Panc1 (cell line): ENCODE measurements around the gene MRPL17. TPM values are rescaled to one million over a fixed set of nuclear protein-coding genes. Genes with fewer than 3 reads are reported as not detected.

ENCODE experiments used
- ATAC-seq: fragments of 200-7000 bp; cut with Tn5 transposase; 2 replicates; pipeline ENCODE4 v1.9.1; 2020; ENCODE audit warnings: mild to moderate bottlenecking, moderate library complexity
- BruUV-seq: library from RNA; stranded (reverse); fragments of 400-500 nt; replicated peaks from 2 replicates; lab custom pipeline; 2021; lab: Mats Ljungman, UMichigan
- CTCF ChIA-PET: fragments of 300-600 bp; sonication (Branson Sonifier 250); formaldehyde crosslinking; loops from one replicate; lab custom pipeline; 2022; ENCODE audit warnings: antibody characterized with exemption; lab: Charles Lee
- POLR2A ChIA-PET: fragments of 300-600 bp; sonication (Branson Sonifier 250); formaldehyde crosslinking; loops from one replicate; lab custom pipeline; 2022; ENCODE audit warnings: antibody characterized with exemption; lab: Charles Lee
- DNase-seq: peaks from one replicate; pipeline ENCODE4 v3.0.0-alpha.2; 2010; ENCODE audit warnings: low read depth, low spot score
- H3K27ac ChIP-seq: 2 replicates; pipeline ENCODE4 v1.5.1; 2011; ENCODE audit warnings: mild to moderate bottlenecking, low read length, inconsistent platforms
- H3K27me3 ChIP-seq: fragments of 200-500 bp; sonication (Bioruptor generic); 2 replicates; pipeline ENCODE4 v1.6.0; 2014; ENCODE audit warnings: low read length, inconsistent platforms; ENCODE audit not compliant: control insufficient read depth, insufficient read depth
- H3K36me3 ChIP-seq: fragments of 200-500 bp; sonication (Bioruptor generic); 2 replicates; pipeline ENCODE4 v1.5.1; 2014; ENCODE audit warnings: inconsistent platforms, mild to moderate bottlenecking, low read length, moderate library complexity; ENCODE audit not compliant: control insufficient read depth, insufficient read depth
- H3K4me1 ChIP-seq: 2 replicates; pipeline ENCODE4 v1.5.1; 2011; ENCODE audit warnings: inconsistent platforms, mild to moderate bottlenecking, low read length, moderate library complexity; ENCODE audit not compliant: control insufficient read depth, insufficient read depth
- H3K4me3 ChIP-seq, 2 experiments: 2 replicates each; pipeline ENCODE4 v1.5.1; 2011 to 2012; ENCODE audit warnings: low read depth in 2 of 2, low read length in 2 of 2, mild to moderate bottlenecking in 2 of 2, inconsistent platforms in 1 of 2, moderate library complexity in 1 of 2
- H3K9me3 ChIP-seq: fragments of 200-500 bp; sonication (Bioruptor generic); 2 replicates; pipeline ENCODE4 v1.5.1; 2014; ENCODE audit warnings: low read depth, mild to moderate bottlenecking, inconsistent platforms, low read length, moderate library complexity; ENCODE audit not compliant: control insufficient read depth, insufficient read depth
- POLR2AphosphoS5 ChIP-seq: IDR thresholded peaks from 2 replicates; pipeline ENCODE4 v1.6.1; 2012; ENCODE audit warnings: mild to moderate bottlenecking, low read depth, low read length, moderate library complexity
- SIN3A ChIP-seq: IDR thresholded peaks from 2 replicates; pipeline ENCODE4 v1.6.1; 2012; ENCODE audit warnings: low read depth, mild to moderate bottlenecking, low read length, moderate library complexity, borderline replicate concordance; ENCODE audit not compliant: insufficient read depth
- TCF7L2 ChIP-seq: IDR thresholded peaks from 2 replicates; pipeline ENCODE4 v1.6.1; 2011; ENCODE audit warnings: mild to moderate bottlenecking, low read depth, low read length, inconsistent platforms
- in situ Hi-C: cut with HindIII; loops from 2 replicates; pipeline ENCODE4 v1.10.0; 2016; ENCODE audit warnings: low sequenced_read_pairs, low pct_unique_long_range_greater_than_20kb
- intact Hi-C: fragments of 100-400 bp; cut with micrococcal nuclease; formaldehyde crosslinking; loops from one replicate; pipeline ENCODE4 v1.10.0; 2022; ENCODE audit not compliant: unreplicated experiment
- total RNA-seq: library from RNA; stranded (reverse); gene quantifications from one replicate; pipeline ENCODE4 v1.2.1, GENCODE V29; 2021; ENCODE audit not compliant: unreplicated experiment
- TF ChIP-seq, protein P1 (sequence below), 2 experiments: IDR thresholded peaks; 2 replicates each; pipeline ENCODE4 v1.6.1; 2011 to 2012; ENCODE audit warnings: low read depth in 2 of 2, control low read depth in 1 of 2, low read length in 1 of 2, mild to moderate bottlenecking in 1 of 2, moderate library complexity in 1 of 2; ENCODE audit not compliant: insufficient read depth in 1 of 2
- TF ChIP-seq, protein P2 (sequence below): fragments of 450-650 bp; IDR thresholded peaks from 2 replicates; pipeline ENCODE4 v1.5.1; 2017; ENCODE audit warnings: mild to moderate bottlenecking

MRPL17 gene
- total RNA-seq, 1 experiment from 2014 or later = 115 TPM

DNA sequence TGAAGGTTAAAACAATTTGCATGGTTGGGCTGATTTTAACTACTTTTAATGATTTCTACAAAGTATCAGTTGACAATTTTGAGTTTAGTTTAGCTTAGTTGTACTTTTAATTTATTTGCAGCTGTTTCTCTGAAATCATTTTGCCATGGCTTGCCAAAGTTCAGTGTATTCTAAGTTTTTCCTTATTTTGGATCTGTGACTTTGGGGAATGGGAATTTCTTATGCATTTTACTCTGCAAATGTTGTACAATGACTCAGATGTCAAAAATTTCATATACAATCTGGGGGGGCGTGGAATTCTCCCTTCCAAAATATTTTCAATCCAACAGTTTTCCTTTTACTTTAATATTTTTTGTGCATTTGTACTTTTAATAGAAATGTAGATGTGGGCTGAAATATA lies 18.6 kb downstream of the MRPL17 start:
- CTCF ChIA-PET = no interaction called here
- in situ Hi-C loops = no loop called here
- peaks cover 2% of the 10 kb centered on the region; the same call in 1 of the 2 replicates for H3K27me3 ChIP-seq
- no peak overlapping the region for H3K27ac ChIP-seq
- no peak for TF ChIP-seq POLR2AphosphoS5
- TF ChIP-seq, protein P1, sequence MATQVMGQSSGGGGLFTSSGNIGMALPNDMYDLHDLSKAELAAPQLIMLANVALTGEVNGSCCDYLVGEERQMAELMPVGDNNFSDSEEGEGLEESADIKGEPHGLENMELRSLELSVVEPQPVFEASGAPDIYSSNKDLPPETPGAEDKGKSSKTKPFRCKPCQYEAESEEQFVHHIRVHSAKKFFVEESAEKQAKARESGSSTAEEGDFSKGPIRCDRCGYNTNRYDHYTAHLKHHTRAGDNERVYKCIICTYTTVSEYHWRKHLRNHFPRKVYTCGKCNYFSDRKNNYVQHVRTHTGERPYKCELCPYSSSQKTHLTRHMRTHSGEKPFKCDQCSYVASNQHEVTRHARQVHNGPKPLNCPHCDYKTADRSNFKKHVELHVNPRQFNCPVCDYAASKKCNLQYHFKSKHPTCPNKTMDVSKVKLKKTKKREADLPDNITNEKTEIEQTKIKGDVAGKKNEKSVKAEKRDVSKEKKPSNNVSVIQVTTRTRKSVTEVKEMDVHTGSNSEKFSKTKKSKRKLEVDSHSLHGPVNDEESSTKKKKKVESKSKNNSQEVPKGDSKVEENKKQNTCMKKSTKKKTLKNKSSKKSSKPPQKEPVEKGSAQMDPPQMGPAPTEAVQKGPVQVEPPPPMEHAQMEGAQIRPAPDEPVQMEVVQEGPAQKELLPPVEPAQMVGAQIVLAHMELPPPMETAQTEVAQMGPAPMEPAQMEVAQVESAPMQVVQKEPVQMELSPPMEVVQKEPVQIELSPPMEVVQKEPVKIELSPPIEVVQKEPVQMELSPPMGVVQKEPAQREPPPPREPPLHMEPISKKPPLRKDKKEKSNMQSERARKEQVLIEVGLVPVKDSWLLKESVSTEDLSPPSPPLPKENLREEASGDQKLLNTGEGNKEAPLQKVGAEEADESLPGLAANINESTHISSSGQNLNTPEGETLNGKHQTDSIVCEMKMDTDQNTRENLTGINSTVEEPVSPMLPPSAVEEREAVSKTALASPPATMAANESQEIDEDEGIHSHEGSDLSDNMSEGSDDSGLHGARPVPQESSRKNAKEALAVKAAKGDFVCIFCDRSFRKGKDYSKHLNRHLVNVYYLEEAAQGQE (IDR thresholded peaks at IDR 0.05; ENCODE audit: insufficient read depth in 1 of 2, low read depth in 2 of 2, low read length in 1 of 2) = no peak
- TF ChIP-seq, protein P2, sequence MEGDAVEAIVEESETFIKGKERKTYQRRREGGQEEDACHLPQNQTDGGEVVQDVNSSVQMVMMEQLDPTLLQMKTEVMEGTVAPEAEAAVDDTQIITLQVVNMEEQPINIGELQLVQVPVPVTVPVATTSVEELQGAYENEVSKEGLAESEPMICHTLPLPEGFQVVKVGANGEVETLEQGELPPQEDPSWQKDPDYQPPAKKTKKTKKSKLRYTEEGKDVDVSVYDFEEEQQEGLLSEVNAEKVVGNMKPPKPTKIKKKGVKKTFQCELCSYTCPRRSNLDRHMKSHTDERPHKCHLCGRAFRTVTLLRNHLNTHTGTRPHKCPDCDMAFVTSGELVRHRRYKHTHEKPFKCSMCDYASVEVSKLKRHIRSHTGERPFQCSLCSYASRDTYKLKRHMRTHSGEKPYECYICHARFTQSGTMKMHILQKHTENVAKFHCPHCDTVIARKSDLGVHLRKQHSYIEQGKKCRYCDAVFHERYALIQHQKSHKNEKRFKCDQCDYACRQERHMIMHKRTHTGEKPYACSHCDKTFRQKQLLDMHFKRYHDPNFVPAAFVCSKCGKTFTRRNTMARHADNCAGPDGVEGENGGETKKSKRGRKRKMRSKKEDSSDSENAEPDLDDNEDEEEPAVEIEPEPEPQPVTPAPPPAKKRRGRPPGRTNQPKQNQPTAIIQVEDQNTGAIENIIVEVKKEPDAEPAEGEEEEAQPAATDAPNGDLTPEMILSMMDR = no peak
- no peaks in the 10 kb centered on the region for H3K36me3 ChIP-seq
- H3K9me3 ChIP-seq = no peaks in the 10 kb centered on the region
- ATAC-seq (no peak), DNase-seq (no peak)
- no TSS peak for BruUV-seq
- POLR2A ChIA-PET = no interaction called here
- intact Hi-C loops = no loop called here
- no peaks in the 10 kb centered on the region for H3K4me1 ChIP-seq
- H3K4me3 ChIP-seq = no peak overlapping the region

DNA sequence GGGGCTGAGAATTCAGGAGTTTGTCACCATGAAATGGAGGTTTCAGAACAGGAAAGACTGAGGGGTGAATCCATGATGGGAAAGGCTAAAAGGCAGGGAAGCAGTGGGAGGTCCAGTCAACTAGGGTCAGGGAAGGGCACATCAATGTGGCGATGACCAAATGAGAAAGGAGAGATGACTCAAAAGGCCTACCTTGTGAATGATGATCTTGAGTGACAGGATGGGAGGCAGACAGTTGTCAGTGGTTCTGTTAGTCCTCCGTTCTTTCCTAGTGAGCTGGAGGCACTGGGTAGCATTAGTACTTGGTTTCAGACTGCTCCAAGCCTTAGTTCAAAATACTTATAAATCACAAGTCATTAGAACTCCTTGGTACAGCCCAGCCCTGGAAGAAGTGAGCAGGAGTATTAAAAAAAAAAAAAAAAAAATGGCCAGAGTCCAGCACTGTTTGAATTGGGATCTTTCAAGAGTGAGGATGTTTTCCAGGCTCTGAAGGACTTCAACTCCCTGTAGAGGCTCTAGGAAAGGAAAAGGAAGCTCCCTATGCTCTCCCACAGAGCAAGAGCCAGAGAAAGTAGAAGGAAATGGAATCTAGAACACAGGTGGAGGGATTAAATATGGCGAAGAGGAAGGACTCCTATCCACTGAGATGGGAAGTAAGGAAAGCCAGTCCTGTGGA lies 19.2 kb downstream of the MRPL17 start:
- Histone ChIP-seq H3K4me1 (no peaks in the 10 kb centered on the region), H3K4me3 (no peak overlapping the region), H3K36me3 (no peaks in the 10 kb centered on the region), H3K27me3 (peaks cover 4% of the 10 kb centered on the region; the same call in 1 of the 2 replicates), H3K27ac (no peak overlapping the region), H3K9me3 (no peaks in the 10 kb centered on the region)
- intact Hi-C loops = no loop called here
- in situ Hi-C loops = no loop called here
- TF ChIP-seq POLR2AphosphoS5 (no peak), TCF7L2 (no peak)
- ChIA-PET CTCF (no interaction called here), POLR2A (no interaction called here)
- ATAC-seq = no peak
- no peak for DNase-seq
- BruUV-seq = no TSS peak

DNA sequence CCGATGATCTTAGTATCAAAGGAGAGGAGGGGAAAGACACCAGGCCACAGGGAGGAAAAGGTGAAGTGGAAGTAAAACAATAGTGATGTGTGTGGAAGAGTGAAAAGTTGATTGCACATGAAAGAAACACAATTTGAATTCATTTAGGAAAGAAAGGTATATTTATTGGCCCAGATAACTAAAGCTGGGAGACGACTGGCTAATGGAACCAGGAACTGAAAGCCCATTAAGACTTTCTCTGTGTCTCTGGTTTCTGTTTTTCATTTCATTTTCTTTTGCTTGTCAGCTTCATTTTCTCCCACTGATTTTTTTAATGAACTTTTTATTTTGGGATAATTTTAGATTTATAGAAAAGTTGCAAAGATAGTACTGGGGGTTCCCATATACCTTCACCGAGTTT lies 22.4 kb downstream of the MRPL17 start:
- no TSS peak for BruUV-seq
- intact Hi-C loops = no loop called here
- CTCF ChIA-PET = no interaction called here

More for the DNA sequence above, 22.4 kb downstream of the MRPL17 start:
- Histone ChIP-seq H3K27me3 (peaks cover 30% of the 10 kb centered on the region), H3K9me3 (no peaks in the 10 kb centered on the region), H3K36me3 (no peaks in the 10 kb centered on the region), H3K4me3 (no peak overlapping the region), H3K4me1 (no peaks in the 10 kb centered on the region), H3K27ac (no peak overlapping the region)
- DNase-seq = no peak
- in situ Hi-C loops = no loop called here
- POLR2A ChIA-PET = no interaction called here
- TF ChIP-seq SIN3A = no peak
- TF ChIP-seq, protein P1 (IDR thresholded peaks at IDR 0.05; ENCODE audit: insufficient read depth in 1 of 2, low read depth in 2 of 2, low read length in 1 of 2) = no peak
- no peak for TF ChIP-seq POLR2AphosphoS5
- TF ChIP-seq, protein P2 = no peak
- TF ChIP-seq TCF7L2 = no peak
- no peak for ATAC-seq
